ENCODE measurements around the gene PCSK6. TPM values are rescaled to one million over a fixed set of nuclear protein-coding genes. Genes with fewer than 3 reads are reported as not detected.

Gene PCSK6
- polyA plus RNA-seq, 1 donor from 2014 or later, result 1.1 TPM

DNA sequence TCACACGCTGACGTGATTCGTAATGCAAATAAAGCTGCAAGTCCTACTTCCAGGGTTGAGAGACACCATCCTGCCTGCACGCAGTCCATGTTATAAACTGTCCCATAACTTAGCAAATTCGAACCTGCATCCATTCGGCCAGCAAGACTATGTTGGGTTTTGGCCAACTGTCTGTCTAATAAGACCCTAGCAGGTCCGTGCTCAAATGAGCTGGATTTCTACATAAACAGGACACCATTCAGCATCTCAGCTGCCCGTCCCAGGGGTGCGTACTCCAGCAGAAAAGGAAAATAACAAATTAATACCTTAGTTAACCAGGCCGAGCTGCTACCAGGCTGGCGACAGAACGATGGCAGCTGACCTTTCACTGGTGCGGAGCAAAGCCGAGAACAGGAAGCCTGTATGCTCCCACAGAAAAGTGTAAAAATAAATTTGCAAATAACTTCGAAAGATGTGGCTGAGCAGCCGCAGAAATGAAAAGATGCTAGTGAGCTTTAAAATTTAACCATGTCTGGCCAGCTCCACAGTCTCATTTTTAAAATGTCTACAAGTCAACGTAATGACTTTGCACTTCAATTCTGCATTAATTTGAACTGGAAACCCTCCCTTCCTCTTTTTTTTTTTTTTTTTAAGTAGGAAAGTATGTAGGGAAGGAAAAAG, 97.4 kb downstream of the PCSK6 start:
- Histone ChIP-seq H2AFZ (ENCODE audit: low read depth, low read length) (no peak overlapping the region), H3K4me2 (ENCODE audit: low read length) (no peak overlapping the region), H3K9me2 (ENCODE audit: insufficient read depth, low read length) (no peaks in the 10 kb centered on the region), H3F3A (ENCODE audit: insufficient read depth, low read length, poor library complexity, severe bottlenecking) (no peaks in the 10 kb centered on the region), H3K36me3 (ENCODE audit: insufficient read depth, low read length) (no peaks in the 10 kb centered on the region), H3K79me2 (replicated peaks; ENCODE audit: insufficient read depth, low read length) (no peaks in the 10 kb centered on the region), H4K20me1 (ENCODE audit: insufficient read depth) (no peaks in the 10 kb centered on the region), H3K27ac (ENCODE audit: low read length) (no peak overlapping the region), H3K9me3 (ENCODE audit: low read length) (no peaks in the 10 kb centered on the region), H3K9ac (ENCODE audit: low read length) (no peak overlapping the region), H3K4me3 (ENCODE audit: low read length) (no peak overlapping the region), H3K27me3 (ENCODE audit: insufficient read depth, low read depth, low read length) (no peaks in the 10 kb centered on the region)
- TF ChIP-seq TAF1 (IDR thresholded peaks at IDR 0.05; ENCODE audit: low read depth) (no peak), SMC3 (conservative IDR thresholded peaks at IDR 0.05; ENCODE audit: poor library complexity) (no peak), EZH2 (IDR thresholded peaks at IDR 0.05; ENCODE audit: borderline replicate concordance, insufficient read depth, low read length, poor library complexity, severe bottlenecking) (no peak), RAD21 (conservative IDR thresholded peaks at IDR 0.05) (no peak), MXI1 (conservative IDR thresholded peaks at IDR 0.05; ENCODE audit: poor library complexity, severe bottlenecking) (no peak)
- TF ChIP-seq, protein P1, sequence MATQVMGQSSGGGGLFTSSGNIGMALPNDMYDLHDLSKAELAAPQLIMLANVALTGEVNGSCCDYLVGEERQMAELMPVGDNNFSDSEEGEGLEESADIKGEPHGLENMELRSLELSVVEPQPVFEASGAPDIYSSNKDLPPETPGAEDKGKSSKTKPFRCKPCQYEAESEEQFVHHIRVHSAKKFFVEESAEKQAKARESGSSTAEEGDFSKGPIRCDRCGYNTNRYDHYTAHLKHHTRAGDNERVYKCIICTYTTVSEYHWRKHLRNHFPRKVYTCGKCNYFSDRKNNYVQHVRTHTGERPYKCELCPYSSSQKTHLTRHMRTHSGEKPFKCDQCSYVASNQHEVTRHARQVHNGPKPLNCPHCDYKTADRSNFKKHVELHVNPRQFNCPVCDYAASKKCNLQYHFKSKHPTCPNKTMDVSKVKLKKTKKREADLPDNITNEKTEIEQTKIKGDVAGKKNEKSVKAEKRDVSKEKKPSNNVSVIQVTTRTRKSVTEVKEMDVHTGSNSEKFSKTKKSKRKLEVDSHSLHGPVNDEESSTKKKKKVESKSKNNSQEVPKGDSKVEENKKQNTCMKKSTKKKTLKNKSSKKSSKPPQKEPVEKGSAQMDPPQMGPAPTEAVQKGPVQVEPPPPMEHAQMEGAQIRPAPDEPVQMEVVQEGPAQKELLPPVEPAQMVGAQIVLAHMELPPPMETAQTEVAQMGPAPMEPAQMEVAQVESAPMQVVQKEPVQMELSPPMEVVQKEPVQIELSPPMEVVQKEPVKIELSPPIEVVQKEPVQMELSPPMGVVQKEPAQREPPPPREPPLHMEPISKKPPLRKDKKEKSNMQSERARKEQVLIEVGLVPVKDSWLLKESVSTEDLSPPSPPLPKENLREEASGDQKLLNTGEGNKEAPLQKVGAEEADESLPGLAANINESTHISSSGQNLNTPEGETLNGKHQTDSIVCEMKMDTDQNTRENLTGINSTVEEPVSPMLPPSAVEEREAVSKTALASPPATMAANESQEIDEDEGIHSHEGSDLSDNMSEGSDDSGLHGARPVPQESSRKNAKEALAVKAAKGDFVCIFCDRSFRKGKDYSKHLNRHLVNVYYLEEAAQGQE (IDR thresholded peaks at IDR 0.05; ENCODE audit: borderline replicate concordance), result no peak
- TF ChIP-seq, protein P2, sequence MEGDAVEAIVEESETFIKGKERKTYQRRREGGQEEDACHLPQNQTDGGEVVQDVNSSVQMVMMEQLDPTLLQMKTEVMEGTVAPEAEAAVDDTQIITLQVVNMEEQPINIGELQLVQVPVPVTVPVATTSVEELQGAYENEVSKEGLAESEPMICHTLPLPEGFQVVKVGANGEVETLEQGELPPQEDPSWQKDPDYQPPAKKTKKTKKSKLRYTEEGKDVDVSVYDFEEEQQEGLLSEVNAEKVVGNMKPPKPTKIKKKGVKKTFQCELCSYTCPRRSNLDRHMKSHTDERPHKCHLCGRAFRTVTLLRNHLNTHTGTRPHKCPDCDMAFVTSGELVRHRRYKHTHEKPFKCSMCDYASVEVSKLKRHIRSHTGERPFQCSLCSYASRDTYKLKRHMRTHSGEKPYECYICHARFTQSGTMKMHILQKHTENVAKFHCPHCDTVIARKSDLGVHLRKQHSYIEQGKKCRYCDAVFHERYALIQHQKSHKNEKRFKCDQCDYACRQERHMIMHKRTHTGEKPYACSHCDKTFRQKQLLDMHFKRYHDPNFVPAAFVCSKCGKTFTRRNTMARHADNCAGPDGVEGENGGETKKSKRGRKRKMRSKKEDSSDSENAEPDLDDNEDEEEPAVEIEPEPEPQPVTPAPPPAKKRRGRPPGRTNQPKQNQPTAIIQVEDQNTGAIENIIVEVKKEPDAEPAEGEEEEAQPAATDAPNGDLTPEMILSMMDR (IDR thresholded peaks at IDR 0.05; ENCODE audit: poor library complexity, severe bottlenecking), result no peak

DNA sequence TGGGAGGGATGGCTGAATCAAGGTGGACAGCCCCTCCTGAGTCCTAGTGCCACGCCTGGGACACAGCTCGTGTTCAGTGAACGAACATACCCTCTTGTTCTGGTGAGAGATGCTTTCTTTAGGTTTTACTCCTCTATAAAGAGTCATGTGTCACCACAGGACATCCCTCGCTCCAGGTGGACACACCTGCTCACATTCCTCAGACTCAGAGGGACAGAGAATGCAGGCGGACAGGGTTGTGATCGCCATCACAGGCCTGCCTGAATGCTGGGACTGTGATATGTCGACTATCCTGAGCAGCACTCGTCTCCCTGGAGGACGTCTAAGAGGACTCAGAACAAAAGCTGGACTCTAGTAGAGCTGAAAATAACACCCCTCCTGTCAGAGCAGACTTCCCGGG, 98.1 kb downstream of the PCSK6 start:
- H3F3A ChIP-seq (ENCODE audit: insufficient read depth, low read length, poor library complexity, severe bottlenecking), result no peaks in the 10 kb centered on the region
- H3K9me3 ChIP-seq (ENCODE audit: low read length), result no peaks in the 10 kb centered on the region
- no peak overlapping the region for H3K9ac ChIP-seq (ENCODE audit: low read length)
- H3K79me2 ChIP-seq (replicated peaks; ENCODE audit: insufficient read depth, low read length), result no peaks in the 10 kb centered on the region
- no peaks in the 10 kb centered on the region for H3K9me2 ChIP-seq (ENCODE audit: insufficient read depth, low read length)
- no peak overlapping the region for H3K4me3 ChIP-seq (ENCODE audit: low read length)
- no peak overlapping the region for H3K27ac ChIP-seq (ENCODE audit: low read length)
- H3K4me2 ChIP-seq (ENCODE audit: low read length), result no peak overlapping the region
- H3K36me3 ChIP-seq (ENCODE audit: insufficient read depth, low read length), result no peaks in the 10 kb centered on the region
- no peaks in the 10 kb centered on the region for H3K27me3 ChIP-seq (ENCODE audit: insufficient read depth, low read depth, low read length)
- no peak overlapping the region for H2AFZ ChIP-seq (ENCODE audit: low read depth, low read length)
- no peaks in the 10 kb centered on the region for H4K20me1 ChIP-seq (ENCODE audit: insufficient read depth)
- TF ChIP-seq EP300 (conservative IDR thresholded peaks at IDR 0.05; ENCODE audit: poor library complexity, severe bottlenecking) (no peak), EZH2 (IDR thresholded peaks at IDR 0.05; ENCODE audit: borderline replicate concordance, insufficient read depth, low read length, poor library complexity, severe bottlenecking) (no peak), RAD21 (conservative IDR thresholded peaks at IDR 0.05) (no peak)
- TF ChIP-seq, protein P1 (IDR thresholded peaks at IDR 0.05; ENCODE audit: borderline replicate concordance), result no peak

All from neural cell (in vitro differentiated cells).